Astrocyte (in vitro differentiated cells and primary cell): ENCODE data around the gene UGT2A3. TPM values are rescaled to one million over a fixed set of nuclear protein-coding genes. Genes with fewer than 3 reads are reported as not detected.
"Not testable (repeated sequence)": the region's sequence is repeated elsewhere in the genome, so short reads cannot be mapped to it uniquely, and the experiment has no call there.

ENCODE experiments used
- DNase-seq: peaks from one replicate; pipeline ENCODE4 v3.0.0-alpha.2; 2010; ENCODE audit warnings: low read depth
- FAIRE-seq: peaks from 2 replicates; lab custom pipeline; 2011; peaks lifted over from hg19 to GRCh38; lab: Jason Lieb, UNC
- H2AFZ ChIP-seq: 2 replicates; pipeline ENCODE4 v1.6.0; 2012; ENCODE audit warnings: low read depth, low read length, inconsistent platforms
- H3K27ac ChIP-seq: 2 replicates; pipeline ENCODE4 v1.5.1; 2011; ENCODE audit warnings: low read depth, low read length, inconsistent platforms
- H3K27me3 ChIP-seq: 2 replicates; pipeline ENCODE4 v1.6.0; 2011; ENCODE audit warnings: low read length, inconsistent platforms; ENCODE audit not compliant: insufficient read depth
- H3K36me3 ChIP-seq: 2 replicates; pipeline ENCODE4 v1.5.1; 2011; ENCODE audit warnings: low read length, inconsistent platforms; ENCODE audit not compliant: insufficient read depth
- H3K4me1 ChIP-seq: 2 replicates; pipeline ENCODE4 v1.5.1; 2011; ENCODE audit warnings: low read length, inconsistent platforms; ENCODE audit not compliant: insufficient read depth
- H3K4me2 ChIP-seq: 2 replicates; pipeline ENCODE4 v1.6.0; 2012; ENCODE audit warnings: low read length, inconsistent platforms
- H3K4me3 ChIP-seq: 2 replicates; pipeline ENCODE4 v1.5.1; 2011; ENCODE audit warnings: low read depth, mild to moderate bottlenecking, low read length, inconsistent platforms; ENCODE audit not compliant: insufficient read depth
- H3K79me2 ChIP-seq: 2 replicates; pipeline ENCODE4 v1.6.0; 2012; ENCODE audit warnings: mild to moderate bottlenecking, low read length, inconsistent platforms; ENCODE audit not compliant: insufficient read depth
- H3K9ac ChIP-seq: 2 replicates; pipeline ENCODE4 v1.6.0; 2012; ENCODE audit warnings: mild to moderate bottlenecking, low read length, inconsistent platforms
- H3K9me3 ChIP-seq: 2 replicates; pipeline ENCODE4 v1.5.1; 2012; ENCODE audit warnings: low read depth, mild to moderate bottlenecking, low read length, inconsistent platforms; ENCODE audit not compliant: insufficient read depth
- H4K20me1 ChIP-seq: 2 replicates; pipeline ENCODE4 v1.6.0; 2012; ENCODE audit warnings: low read length, inconsistent platforms; ENCODE audit not compliant: insufficient read depth
- H3K27ac Mint-ChIP-seq: one replicate; pipeline ENCODE4 v1.8.0; 2021; ENCODE audit warnings: mild to moderate bottlenecking, mixed read lengths; ENCODE audit not compliant: unreplicated experiment
- H3K27me3 Mint-ChIP-seq: one replicate; pipeline ENCODE4 v1.8.0; 2021; ENCODE audit warnings: low read depth, mixed read lengths; ENCODE audit not compliant: unreplicated experiment
- H3K36me3 Mint-ChIP-seq: one replicate; pipeline ENCODE4 v1.8.0; 2021; ENCODE audit warnings: low read depth, mixed read lengths; ENCODE audit not compliant: unreplicated experiment
- H3K4me1 Mint-ChIP-seq: one replicate; pipeline ENCODE4 v1.8.0; 2021; ENCODE audit warnings: low read depth, mixed read lengths; ENCODE audit not compliant: unreplicated experiment
- H3K4me3 Mint-ChIP-seq: one replicate; pipeline ENCODE4 v1.8.0; 2021; ENCODE audit warnings: mild to moderate bottlenecking, moderate library complexity, mixed read lengths; ENCODE audit not compliant: unreplicated experiment
- H3K9me3 Mint-ChIP-seq: one replicate; pipeline ENCODE4 v1.8.0; 2021; ENCODE audit warnings: mild to moderate bottlenecking, mixed read lengths; ENCODE audit not compliant: unreplicated experiment
- CTCF ChIP-seq: IDR thresholded peaks from 2 replicates; pipeline ENCODE4 v1.5.1; 2011; ENCODE audit warnings: low read depth, mild to moderate bottlenecking, inconsistent platforms, low read length, moderate library complexity; ENCODE audit not compliant: insufficient read depth
- EZH2 ChIP-seq: IDR thresholded peaks from 2 replicates; pipeline ENCODE4 v1.6.1; 2012; ENCODE audit warnings: mild to moderate bottlenecking, low read length, inconsistent platforms; ENCODE audit not compliant: insufficient read depth
- total RNA-seq: library from RNA; stranded (reverse); gene quantifications from 2 replicates; pipeline ENCODE4 v1.2.1, GENCODE V29; 2021

UGT2A3 gene
- total RNA-seq, 1 donor from 2014 or later = not detected

- H3K9me3 Mint-ChIP-seq = no peaks in the 10 kb centered on the region
- Histone ChIP-seq H3K36me3 (no peaks in the 10 kb centered on the region), H3K27me3 (no peaks in the 10 kb centered on the region), H3K79me2 (no peaks in the 10 kb centered on the region), H3K9ac (no peak overlapping the region), H3K27ac (no peak overlapping the region), H3K4me1 (no peaks in the 10 kb centered on the region), H3K4me2 (no peak overlapping the region), H3K9me3 (no peaks in the 10 kb centered on the region), H2AFZ (no peak overlapping the region), H3K4me3 (no peak overlapping the region), H4K20me1 (no peaks in the 10 kb centered on the region)
- DNase-seq = no peak
- no peaks in the 10 kb centered on the region for H3K27me3 Mint-ChIP-seq
- H3K36me3 Mint-ChIP-seq = no peaks in the 10 kb centered on the region
- H3K27ac Mint-ChIP-seq = no peak overlapping the region
- H3K4me3 Mint-ChIP-seq = no peak overlapping the region
- peaks cover 3% of the 10 kb centered on the region for H3K4me1 Mint-ChIP-seq
- FAIRE-seq = no peak
- TF ChIP-seq EZH2 (no peak), CTCF (no peak)
Measured at GRCh38 chr4:68927165-68927564, 24.4 kb downstream of the UGT2A3 start.

GRCh38 chr4:68922202-68922601 is 29.4 kb downstream of the UGT2A3 start:
- not testable (repeated sequence) for H2AFZ ChIP-seq, H3K4me2 ChIP-seq, FAIRE-seq, DNase-seq, H3K9ac ChIP-seq, H4K20me1 ChIP-seq, H3K4me3 Mint-ChIP-seq, H3K36me3 Mint-ChIP-seq, H3K9me3 Mint-ChIP-seq, H3K27me3 Mint-ChIP-seq, H3K27me3 ChIP-seq, H3K36me3 ChIP-seq, H3K27ac ChIP-seq, H3K4me1 Mint-ChIP-seq, H3K79me2 ChIP-seq, H3K4me1 ChIP-seq, H3K9me3 ChIP-seq, H3K4me3 ChIP-seq, H3K27ac Mint-ChIP-seq

- no peaks in the 10 kb centered on the region for H3K4me1 ChIP-seq
- H3K4me2 ChIP-seq = no peak overlapping the region
- H3K36me3 ChIP-seq = no peaks in the 10 kb centered on the region
- H3K4me3 ChIP-seq = no peak overlapping the region
- H3K9me3 Mint-ChIP-seq = no peaks in the 10 kb centered on the region
- no peaks in the 10 kb centered on the region for H4K20me1 ChIP-seq
- no peak for TF ChIP-seq EZH2
- TF ChIP-seq CTCF = no peak
- DNase-seq (no peak), FAIRE-seq (no peak)
- H3K4me3 Mint-ChIP-seq = no peak overlapping the region
- no peak overlapping the region for H2AFZ ChIP-seq
- H3K79me2 ChIP-seq = no peaks in the 10 kb centered on the region
- H3K27me3 ChIP-seq = no peaks in the 10 kb centered on the region
- no peaks in the 10 kb centered on the region for H3K27me3 Mint-ChIP-seq
- no peaks in the 10 kb centered on the region for H3K4me1 Mint-ChIP-seq
- no peak overlapping the region for H3K27ac ChIP-seq
- no peak overlapping the region for H3K27ac Mint-ChIP-seq
- no peaks in the 10 kb centered on the region for H3K36me3 Mint-ChIP-seq
- H3K9me3 ChIP-seq = no peaks in the 10 kb centered on the region
- no peak overlapping the region for H3K9ac ChIP-seq
Measured at GRCh38 chr4:68921051-68921450, 30.6 kb downstream of the UGT2A3 start.
